ENCODE measurements around the gene FTCD. TPM values are rescaled to one million over a fixed set of nuclear protein-coding genes. Genes with fewer than 3 reads are reported as not detected.

Gene FTCD
- total RNA-seq, 1 experiment from 2014 or later = not detected

DNA sequence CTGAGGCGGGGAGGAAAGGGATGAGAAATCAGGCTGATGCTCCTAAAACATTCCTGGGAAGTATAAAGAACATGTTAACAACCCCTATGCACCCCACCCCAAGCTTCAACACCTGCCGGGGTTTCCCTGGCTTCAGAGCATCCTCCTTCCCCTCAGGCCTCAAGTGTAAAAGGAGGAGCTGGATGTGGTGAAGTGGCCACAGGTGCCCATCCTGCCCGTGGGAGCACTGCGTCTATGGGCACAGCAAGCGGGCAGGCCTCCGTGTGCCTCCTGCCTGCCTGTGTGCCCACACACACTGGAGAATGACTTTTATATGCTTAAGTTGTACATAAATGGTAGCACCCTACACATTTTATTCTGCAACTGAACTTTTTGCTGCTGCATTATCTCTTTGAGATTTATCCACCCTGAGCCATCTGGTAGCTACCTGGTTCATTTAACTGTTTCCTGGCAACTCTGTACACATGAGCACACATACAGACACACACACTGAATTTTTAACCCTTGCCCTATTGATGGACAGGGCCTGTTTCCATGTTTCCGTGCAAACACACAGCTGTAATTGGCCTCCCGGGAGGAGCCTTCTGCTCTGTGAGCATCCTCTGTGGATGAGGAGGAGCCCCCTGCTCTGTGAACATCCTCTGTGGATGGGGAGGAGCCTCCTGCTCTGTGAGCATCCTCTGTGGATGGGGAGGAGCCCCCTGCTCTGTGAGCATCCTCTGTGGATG lies 13.4 kb upstream of the FTCD start:
- Histone ChIP-seq H3K36me3 (peaks cover 3% of the 10 kb centered on the region; the same call in 1 of the 2 replicates), H3K4me1 (no peaks in the 10 kb centered on the region), H3K4me3 (no peak overlapping the region), H3K9me3 (replicated peaks) (no peaks in the 10 kb centered on the region), H3K27me3 (no peaks in the 10 kb centered on the region), H3K27ac (no peak overlapping the region)
- no peak for DNase-seq

DNA sequence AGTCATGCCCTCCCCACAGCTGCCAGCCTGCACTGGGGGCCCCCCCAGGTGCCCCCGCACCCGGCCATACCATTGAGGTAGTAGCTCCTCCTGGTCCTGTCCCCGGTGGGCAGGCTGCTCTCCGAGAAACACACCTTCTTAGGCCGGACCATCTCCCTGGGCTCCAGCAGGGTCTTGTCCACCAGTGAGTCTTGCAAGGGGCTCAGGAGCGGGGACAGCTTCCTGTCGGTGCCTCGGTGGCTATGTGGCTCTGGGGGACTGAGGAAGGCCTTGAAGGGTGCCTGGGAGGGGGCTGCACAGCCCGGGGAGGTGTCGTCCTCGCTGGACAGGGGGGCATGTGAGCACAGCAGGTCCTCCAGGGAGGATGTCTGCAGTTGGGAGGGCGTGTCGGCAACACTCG lies 12.9 kb upstream of the FTCD start:
- Histone ChIP-seq H3K36me3 (peaks cover 3% of the 10 kb centered on the region; the same call in 1 of the 2 replicates), H3K27ac (no peak overlapping the region), H3K9me3 (replicated peaks) (no peaks in the 10 kb centered on the region), H3K4me3 (no peak overlapping the region), H3K4me1 (no peaks in the 10 kb centered on the region), H3K27me3 (no peaks in the 10 kb centered on the region)
- DNase-seq = no peak

DNA sequence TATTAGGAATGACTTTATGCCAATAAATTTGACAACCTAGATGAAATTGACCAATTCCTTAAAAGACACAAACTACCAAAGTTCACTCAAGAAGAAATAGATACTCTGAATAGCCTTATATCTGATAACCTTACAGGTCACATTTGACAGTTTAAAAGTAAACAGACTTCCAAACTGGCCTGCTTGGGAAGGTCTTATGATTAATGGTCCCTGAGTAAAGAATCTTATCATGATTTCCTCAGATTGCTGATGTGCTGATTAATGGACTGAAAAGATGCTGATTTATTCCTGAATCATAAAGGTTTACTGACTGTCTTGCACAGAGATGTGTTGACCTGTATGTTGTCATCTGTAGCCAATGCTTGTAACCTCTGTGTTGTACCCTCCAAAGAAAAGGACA lies 9.7 kb upstream of the FTCD start:
- no peaks in the 10 kb centered on the region for H3K4me1 ChIP-seq
- DNase-seq = no peak
- no peaks in the 10 kb centered on the region for H3K9me3 ChIP-seq (replicated peaks)
- H3K4me3 ChIP-seq = no peak overlapping the region
- no peaks in the 10 kb centered on the region for H3K27me3 ChIP-seq
- H3K27ac ChIP-seq = no peak overlapping the region
- H3K36me3 ChIP-seq = peaks cover 3% of the 10 kb centered on the region; the same call in 1 of the 2 replicates

DNA sequence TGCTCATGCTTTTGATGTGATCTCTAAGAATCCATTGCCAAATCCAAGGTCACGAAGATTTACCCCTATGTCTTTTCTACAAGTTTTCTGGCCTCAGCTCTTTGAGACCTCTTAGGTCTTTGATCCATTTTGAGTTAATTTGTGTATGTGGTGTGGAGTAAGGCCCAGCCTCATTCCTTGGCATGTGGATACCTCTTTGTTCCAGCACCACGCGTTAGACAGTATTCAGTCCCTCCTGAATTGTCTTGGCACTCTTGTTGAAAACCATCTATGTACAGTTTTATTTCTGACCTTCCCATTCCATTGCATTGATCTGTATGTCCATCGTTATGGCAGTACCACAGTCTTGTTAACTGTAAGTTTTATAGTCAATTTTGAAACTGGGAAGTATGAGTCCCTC lies 8.0 kb upstream of the FTCD start:
- Histone ChIP-seq H3K9me3 (replicated peaks) (no peaks in the 10 kb centered on the region), H3K4me1 (no peaks in the 10 kb centered on the region), H3K36me3 (peaks cover 3% of the 10 kb centered on the region; the same call in 1 of the 2 replicates), H3K4me3 (no peak overlapping the region), H3K27me3 (no peaks in the 10 kb centered on the region), H3K27ac (no peak overlapping the region)
- DNase-seq = no peak

- DNase-seq = no peak
- H3K27me3 ChIP-seq = no peaks in the 10 kb centered on the region
- H3K9me3 ChIP-seq (replicated peaks) = no peaks in the 10 kb centered on the region
- H3K4me3 ChIP-seq = no peak overlapping the region
- H3K27ac ChIP-seq = no peak overlapping the region
- peaks cover 3% of the 10 kb centered on the region; the same call in 1 of the 2 replicates for H3K36me3 ChIP-seq
- no peaks in the 10 kb centered on the region for H3K4me1 ChIP-seq
Measured at GRCh38 chr21:46161633-46162592, 6.5 kb upstream of the FTCD start.

DNA sequence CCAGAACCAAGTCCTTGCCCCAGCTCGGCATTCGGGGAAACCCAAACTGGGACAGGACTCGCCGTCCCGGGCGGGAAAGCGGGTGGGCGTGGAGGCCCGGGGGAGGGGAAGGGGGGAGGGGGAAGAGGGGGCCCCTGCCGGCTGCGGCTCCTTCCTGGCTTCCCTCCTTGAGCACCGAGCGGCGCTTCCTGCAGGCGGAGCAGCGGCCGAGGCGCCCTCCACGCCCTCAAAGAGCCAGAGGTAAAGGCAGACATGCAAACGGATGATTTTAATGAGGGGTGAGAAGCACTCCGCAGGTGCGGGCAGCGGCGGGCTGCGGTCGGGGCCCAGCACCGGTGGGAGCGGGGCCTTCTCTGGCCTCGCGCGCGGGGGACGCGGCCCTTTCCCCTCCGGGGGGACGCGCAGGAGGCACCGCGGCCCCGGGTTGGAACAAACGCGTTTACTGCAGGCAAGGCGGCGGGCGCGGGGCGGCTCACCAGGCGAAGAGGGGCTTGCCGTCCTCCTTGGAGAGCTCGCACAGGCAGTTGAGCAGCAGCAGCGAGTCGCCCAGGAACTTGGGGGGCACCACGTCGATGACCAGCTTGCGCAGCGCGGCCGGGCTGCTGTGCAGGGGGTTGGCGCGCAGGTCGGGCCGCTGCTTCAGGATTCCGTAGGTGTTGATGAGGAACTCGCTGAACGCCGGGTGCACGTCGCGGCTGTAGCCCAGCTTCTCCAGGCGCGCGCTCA lies 5.7 kb upstream of the FTCD start:
- Histone ChIP-seq H3K27ac (no peak overlapping the region), H3K9me3 (replicated peaks) (no peaks in the 10 kb centered on the region), H3K4me1 (no peaks in the 10 kb centered on the region), H3K4me3 (no peak overlapping the region), H3K36me3 (peaks cover 3% of the 10 kb centered on the region; the same call in 1 of the 2 replicates), H3K27me3 (no peaks in the 10 kb centered on the region)
- DNase-seq = no peak

- Histone ChIP-seq H3K4me1 (no peaks in the 10 kb centered on the region), H3K27ac (no peak overlapping the region), H3K4me3 (no peak overlapping the region), H3K27me3 (no peaks in the 10 kb centered on the region), H3K9me3 (replicated peaks) (no peaks in the 10 kb centered on the region), H3K36me3 (peaks cover 3% of the 10 kb centered on the region; the same call in 1 of the 2 replicates)
- no peak for DNase-seq
Measured at GRCh38 chr21:46160657-46160906, 5.2 kb upstream of the FTCD start.

- no peaks in the 10 kb centered on the region for H3K27me3 ChIP-seq
- no peaks in the 10 kb centered on the region for H3K4me1 ChIP-seq
- H3K4me3 ChIP-seq = no peak overlapping the region
- no peak for DNase-seq
- H3K9me3 ChIP-seq (replicated peaks) = no peaks in the 10 kb centered on the region
- H3K27ac ChIP-seq = no peak overlapping the region
- peaks cover 3% of the 10 kb centered on the region; the same call in 1 of the 2 replicates for H3K36me3 ChIP-seq
Measured at GRCh38 chr21:46159841-46160656, 4.7 kb upstream of the FTCD start.

- no peak overlapping the region for H3K4me3 ChIP-seq
- no peaks in the 10 kb centered on the region for H3K4me1 ChIP-seq
- no peak for DNase-seq
- H3K36me3 ChIP-seq = peaks cover 3% of the 10 kb centered on the region; the same call in 1 of the 2 replicates
- no peak overlapping the region for H3K27ac ChIP-seq
- no peaks in the 10 kb centered on the region for H3K9me3 ChIP-seq (replicated peaks)
- H3K27me3 ChIP-seq = no peaks in the 10 kb centered on the region
Measured at GRCh38 chr21:46159390-46159789, 4.0 kb upstream of the FTCD start.

DNA sequence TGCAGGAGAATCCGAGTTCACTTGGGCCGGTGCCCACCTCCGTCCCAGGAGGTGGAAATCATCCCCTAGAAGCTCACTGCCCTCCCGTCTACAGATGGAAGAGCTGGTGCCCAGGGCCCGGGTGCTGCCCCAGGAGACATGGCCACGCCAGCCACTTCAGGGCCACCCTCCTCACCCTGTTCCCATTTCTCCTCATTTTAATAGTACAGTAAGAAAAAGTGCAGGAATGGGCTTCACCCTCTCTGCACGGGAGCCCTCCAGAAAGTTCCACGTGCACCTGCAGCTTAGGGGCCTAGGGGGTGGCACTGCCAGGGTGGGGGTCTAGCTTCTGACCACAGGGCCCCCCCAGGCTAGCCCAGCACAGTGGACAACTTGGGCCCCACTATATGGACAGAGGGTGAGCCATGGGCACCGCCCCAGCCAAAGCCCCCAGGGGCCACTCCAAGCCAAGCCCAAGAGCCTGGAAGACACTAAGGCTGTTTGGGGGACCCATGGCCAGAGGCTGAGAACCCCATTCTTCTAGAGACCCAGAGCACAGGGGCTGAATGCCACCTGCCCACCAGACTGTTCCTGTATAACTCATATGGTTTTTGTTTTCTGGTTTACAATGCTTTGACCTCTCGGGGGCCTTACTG lies 3.4 kb upstream of the FTCD start:
- Histone ChIP-seq H3K27ac (no peak overlapping the region), H3K4me1 (no peaks in the 10 kb centered on the region; the same call in 1 of the 2 replicates), H3K4me3 (no peak overlapping the region), H3K36me3 (no peaks in the 10 kb centered on the region), H3K9me3 (replicated peaks) (no peaks in the 10 kb centered on the region), H3K27me3 (no peaks in the 10 kb centered on the region)
- no peak for DNase-seq

DNA sequence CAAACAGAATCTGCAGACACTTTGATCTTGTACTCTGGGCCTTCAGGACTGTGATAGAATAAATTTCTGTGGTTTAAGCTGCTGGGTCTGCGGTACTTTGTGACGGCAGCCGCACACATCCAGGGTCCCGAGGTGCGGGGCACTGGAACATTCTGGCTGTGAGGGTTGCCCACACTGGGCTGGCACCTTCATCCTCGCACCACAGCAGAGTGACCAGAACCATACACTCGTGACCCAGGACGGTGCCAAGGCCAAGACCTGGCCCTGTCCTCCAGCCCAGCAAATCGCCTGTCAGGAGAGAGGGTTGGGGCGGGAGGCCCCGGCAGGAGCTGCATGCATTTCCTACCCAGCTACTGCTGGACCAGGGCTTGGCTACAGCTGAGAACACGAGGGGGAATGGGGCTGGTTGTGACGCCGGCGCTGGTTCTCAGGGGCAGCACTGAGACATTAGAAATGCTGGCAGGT lies 2.6 kb upstream of the FTCD start:
- no peak for DNase-seq
- Histone ChIP-seq H3K27ac (no peak overlapping the region), H3K36me3 (no peaks in the 10 kb centered on the region), H3K27me3 (no peaks in the 10 kb centered on the region), H3K4me1 (no peaks in the 10 kb centered on the region; the same call in 1 of the 2 replicates), H3K4me3 (no peak overlapping the region), H3K9me3 (replicated peaks) (no peaks in the 10 kb centered on the region)

GRCh38 chr21:46157396-46157986 lies 2.1 kb upstream of the FTCD start:
- no peaks in the 10 kb centered on the region for H3K9me3 ChIP-seq (replicated peaks)
- no peak overlapping the region for H3K4me3 ChIP-seq
- H3K27ac ChIP-seq = no peak overlapping the region
- H3K4me1 ChIP-seq = no peaks in the 10 kb centered on the region; the same call in 1 of the 2 replicates
- no peaks in the 10 kb centered on the region for H3K36me3 ChIP-seq
- no peak for DNase-seq
- no peaks in the 10 kb centered on the region for H3K27me3 ChIP-seq

DNA sequence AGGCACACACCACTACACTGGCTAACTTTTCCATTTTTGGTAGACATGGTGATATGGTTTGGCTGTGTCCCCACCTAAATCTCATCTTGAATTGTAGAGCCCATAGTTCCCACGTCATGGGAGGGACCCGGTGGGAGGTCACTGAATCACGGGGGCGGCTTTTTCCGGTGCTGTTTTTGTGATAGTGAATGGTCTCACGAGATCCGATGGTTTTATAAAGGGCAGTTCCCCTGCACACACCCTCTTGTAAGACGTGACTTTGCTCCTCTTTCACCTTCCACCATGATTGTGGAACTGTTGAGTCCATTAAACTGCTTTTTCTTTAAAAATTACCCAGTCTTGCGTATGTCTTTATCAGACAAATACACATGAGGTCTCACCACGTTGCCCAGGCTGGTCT lies 1.3 kb upstream of the FTCD start:
- Histone ChIP-seq H3K4me1 (no peaks in the 10 kb centered on the region; the same call in 1 of the 2 replicates), H3K9me3 (replicated peaks) (no peaks in the 10 kb centered on the region), H3K27ac (no peak overlapping the region), H3K27me3 (no peaks in the 10 kb centered on the region), H3K4me3 (no peak overlapping the region), H3K36me3 (no peaks in the 10 kb centered on the region)
- DNase-seq = no peak
